GM21786 (cell line): ENCODE measurements around the gene UBR3.
"Not testable (repeated sequence)": the region's sequence is repeated elsewhere in the genome, so short reads cannot be mapped to it uniquely, and the experiment has no call there.

Experiments
- ATAC-seq: cut with Tn5 transposase; IDR thresholded peaks from one replicate; pipeline ENCODE4 v1.9.1; 2021; ENCODE audit not compliant: unreplicated experiment

Gene UBR3

GRCh38 chr2:169822036-169822435, 5.2 kb upstream of the UBR3 start:
- no peak for ATAC-seq

GRCh38 chr2:169822785-169823392, 4.4 kb upstream of the UBR3 start:
- ATAC-seq: no peak

GRCh38 chr2:169823996-169824372, 3.3 kb upstream of the UBR3 start:
- no peak for ATAC-seq

- ATAC-seq: peak; percentile 53
These were observed 2.6 kb upstream of the UBR3 start, which contains the start of gene METTL5 for GRCh38 chr2:169824373-169825333. METTL5 (minus strand) TSS chr2:169824905; CDS start chr2:169824597, 308 bp downstream.

- peak; percentile 25 for ATAC-seq
These were observed 1.0 kb downstream of the UBR3 start for GRCh38 chr2:169828141-169828811.

- ATAC-seq: no peak
These were observed 7.1 kb downstream of the UBR3 start for GRCh38 chr2:169834401-169834800.

GRCh38 chr2:169838743-169839489, 11.7 kb downstream of the UBR3 start:
- ATAC-seq: no peak

- no peak for ATAC-seq
These were observed 12.9 kb downstream of the UBR3 start for GRCh38 chr2:169839954-169840746.

- no peak for ATAC-seq
These were observed 13.5 kb downstream of the UBR3 start for GRCh38 chr2:169840747-169841142.

GRCh38 chr2:169841625-169842024, 14.4 kb downstream of the UBR3 start:
- ATAC-seq: not testable (repeated sequence)

- ATAC-seq: no peak
These were observed 17.8 kb downstream of the UBR3 start for GRCh38 chr2:169845016-169845415.

- not testable (repeated sequence) for ATAC-seq
These were observed 21.9 kb downstream of the UBR3 start for GRCh38 chr2:169848959-169849693.

GRCh38 chr2:169849710-169850109, 22.5 kb downstream of the UBR3 start:
- ATAC-seq: no peak

- no peak for ATAC-seq
These were observed 25.9 kb downstream of the UBR3 start for GRCh38 chr2:169853041-169853668.

- ATAC-seq: not testable (repeated sequence)
These were observed 28.3 kb downstream of the UBR3 start for GRCh38 chr2:169855281-169856258.

GRCh38 chr2:169859423-169859822, 32.2 kb downstream of the UBR3 start:
- no peak for ATAC-seq

GRCh38 chr2:169860149-169860548, 32.9 kb downstream of the UBR3 start:
- ATAC-seq: no peak

GRCh38 chr2:169862816-169863215, 35.6 kb downstream of the UBR3 start:
- no peak for ATAC-seq
